ENCODE measurements around the gene CRYBG3. TPM values are rescaled to one million over a fixed set of nuclear protein-coding genes. Genes with fewer than 3 reads are reported as not detected.

Gene CRYBG3
- total and polyA plus RNA-seq, 2 donors (not counting 1 experiment from before 2014, with no cell fraction given), result 8.7 to 29.9 TPM

- H3K36me3 ChIP-seq (ENCODE audit: control insufficient read depth, insufficient read depth, low read length), result peaks cover 1% of the 10 kb centered on the region
- no peaks in the 10 kb centered on the region for H3K79me2 ChIP-seq (ENCODE audit: control insufficient read depth, insufficient read depth, low read length)
- no peak overlapping the region for H3K27ac ChIP-seq (ENCODE audit: insufficient read depth, low read length)
- no peaks in the 10 kb centered on the region for H3K4me1 ChIP-seq (ENCODE audit: control insufficient read depth, extremely low read depth, insufficient read depth, low read length)
- no peaks in the 10 kb centered on the region for H4K20me1 ChIP-seq (ENCODE audit: control insufficient read depth, extremely low read depth, insufficient read depth, low read length)
- H3K27me3 ChIP-seq (ENCODE audit: control insufficient read depth, insufficient read depth, low read length), result no peaks in the 10 kb centered on the region
- H3K4me2 ChIP-seq (ENCODE audit: extremely low read depth, insufficient read depth, low read length), result no peak overlapping the region
- TF ChIP-seq EZH2 (IDR thresholded peaks at IDR 0.05; ENCODE audit: low read length, missing control alignments) (no peak), CTCF (conservative IDR thresholded peaks at IDR 0.05 in 1 of 2, IDR thresholded peaks at IDR 0.05 in 1 of 2; ENCODE audit: low read depth in 1 of 2, low read length in 2 of 2) (no peak)
- H3K9me3 ChIP-seq (ENCODE audit: control insufficient read depth, insufficient read depth, low read depth, low read length), result no peaks in the 10 kb centered on the region
- DNase-seq (ENCODE audit: low read depth in 2 of 2), result peak; percentile 47 to 77
- H3K4me3 ChIP-seq (replicated peaks in 1 of 4; ENCODE audit: control extremely low read depth in 1 of 4, insufficient read depth in 1 of 4, low read depth in 3 of 4, low read length in 4 of 4), result no peak overlapping the region
- H3K9ac ChIP-seq (ENCODE audit: insufficient read depth, low read length), result no peak overlapping the region
- H2AFZ ChIP-seq (ENCODE audit: low read length), result no peak overlapping the region
Observed at GRCh38 chr3:97917813-97918536, 96.2 kb downstream of the CRYBG3 start.

GRCh38 chr3:97927704-97928103 lies 105.9 kb downstream of the CRYBG3 start:
- no peaks in the 10 kb centered on the region for H3K36me3 ChIP-seq (ENCODE audit: control insufficient read depth, insufficient read depth, low read length)
- H3K79me2 ChIP-seq (ENCODE audit: control insufficient read depth, insufficient read depth, low read length), result no peaks in the 10 kb centered on the region
- TF ChIP-seq CTCF (conservative IDR thresholded peaks at IDR 0.05 in 1 of 2, IDR thresholded peaks at IDR 0.05 in 1 of 2; ENCODE audit: low read depth in 1 of 2, low read length in 2 of 2) (no peak), EZH2 (IDR thresholded peaks at IDR 0.05; ENCODE audit: low read length, missing control alignments) (no peak)
- H3K9me3 ChIP-seq (ENCODE audit: control insufficient read depth, insufficient read depth, low read depth, low read length), result no peaks in the 10 kb centered on the region
- no peaks in the 10 kb centered on the region for H4K20me1 ChIP-seq (ENCODE audit: control insufficient read depth, extremely low read depth, insufficient read depth, low read length)
- H3K9ac ChIP-seq (ENCODE audit: insufficient read depth, low read length), result no peak overlapping the region
- H3K27me3 ChIP-seq (ENCODE audit: control insufficient read depth, insufficient read depth, low read length), result no peaks in the 10 kb centered on the region
- H3K4me2 ChIP-seq (ENCODE audit: extremely low read depth, insufficient read depth, low read length), result no peak overlapping the region
- H3K4me3 ChIP-seq (replicated peaks in 1 of 4; ENCODE audit: control extremely low read depth in 1 of 4, insufficient read depth in 1 of 4, low read depth in 3 of 4, low read length in 4 of 4), result no peak overlapping the region
- H2AFZ ChIP-seq (ENCODE audit: low read length), result no peak overlapping the region
- H3K4me1 ChIP-seq (ENCODE audit: control insufficient read depth, extremely low read depth, insufficient read depth, low read length), result peaks cover 2% of the 10 kb centered on the region
- no peak overlapping the region for H3K27ac ChIP-seq (ENCODE audit: insufficient read depth, low read length)
- DNase-seq (ENCODE audit: low read depth in 2 of 2), result peak; percentile 40 to 49

- Histone ChIP-seq H4K20me1 (ENCODE audit: control insufficient read depth, extremely low read depth, insufficient read depth, low read length) (no peaks in the 10 kb centered on the region), H3K4me3 (replicated peaks in 1 of 4; ENCODE audit: control extremely low read depth in 1 of 4, insufficient read depth in 1 of 4, low read depth in 3 of 4, low read length in 4 of 4) (no peak overlapping the region), H2AFZ (ENCODE audit: low read length) (no peak overlapping the region), H3K9ac (ENCODE audit: insufficient read depth, low read length) (no peak overlapping the region), H3K27me3 (ENCODE audit: control insufficient read depth, insufficient read depth, low read length) (no peaks in the 10 kb centered on the region), H3K36me3 (ENCODE audit: control insufficient read depth, insufficient read depth, low read length) (no peaks in the 10 kb centered on the region), H3K79me2 (ENCODE audit: control insufficient read depth, insufficient read depth, low read length) (no peaks in the 10 kb centered on the region), H3K4me2 (ENCODE audit: extremely low read depth, insufficient read depth, low read length) (no peak overlapping the region), H3K9me3 (ENCODE audit: control insufficient read depth, insufficient read depth, low read depth, low read length) (no peaks in the 10 kb centered on the region), H3K4me1 (ENCODE audit: control insufficient read depth, extremely low read depth, insufficient read depth, low read length) (peaks cover 2% of the 10 kb centered on the region), H3K27ac (ENCODE audit: insufficient read depth, low read length) (no peak overlapping the region)
- DNase-seq (ENCODE audit: low read depth in 2 of 2), result no peak
- TF ChIP-seq EZH2 (IDR thresholded peaks at IDR 0.05; ENCODE audit: low read length, missing control alignments) (no peak), CTCF (conservative IDR thresholded peaks at IDR 0.05 in 1 of 2, IDR thresholded peaks at IDR 0.05 in 1 of 2; ENCODE audit: low read depth in 1 of 2, low read length in 2 of 2) (no peak)
Observed at GRCh38 chr3:97928986-97929385, 107.2 kb downstream of the CRYBG3 start.

Data from fibroblast of lung (primary cell).